Measurements from ENCODE around the gene NR5A2.

Gene NR5A2

DNA sequence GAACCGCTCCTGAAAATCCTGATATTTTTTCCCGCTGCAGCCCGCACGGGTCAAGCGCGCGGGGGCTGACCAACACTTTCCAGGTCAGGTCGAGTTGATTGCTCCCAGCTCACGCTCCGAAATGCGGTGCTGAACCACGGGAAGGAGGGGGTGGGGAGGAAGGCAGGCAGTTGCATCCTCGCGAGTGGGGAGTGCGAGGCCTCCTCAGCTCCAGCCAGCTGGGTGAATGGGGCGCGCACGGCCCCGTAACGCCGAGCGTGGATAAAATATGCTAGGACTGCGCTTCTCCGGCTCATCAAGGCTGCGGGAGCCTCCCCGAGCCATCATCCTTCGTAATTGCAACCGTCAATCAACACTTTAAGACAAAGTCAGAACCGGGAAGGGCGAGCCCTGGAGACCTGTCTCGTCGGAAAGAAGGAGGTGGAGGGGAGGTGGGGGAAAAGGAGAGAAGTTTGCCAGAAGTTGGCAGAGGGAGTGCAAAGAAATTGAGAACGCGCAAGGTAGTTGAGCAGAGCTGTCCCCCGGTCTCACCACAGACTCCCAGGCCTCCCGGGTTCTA, 8.0 kb downstream of the NR5A2 start:
- DNase-seq (ENCODE audit: extremely low spot score, insufficient read length, low read depth) (no peak), FAIRE-seq (no peak)

DNA sequence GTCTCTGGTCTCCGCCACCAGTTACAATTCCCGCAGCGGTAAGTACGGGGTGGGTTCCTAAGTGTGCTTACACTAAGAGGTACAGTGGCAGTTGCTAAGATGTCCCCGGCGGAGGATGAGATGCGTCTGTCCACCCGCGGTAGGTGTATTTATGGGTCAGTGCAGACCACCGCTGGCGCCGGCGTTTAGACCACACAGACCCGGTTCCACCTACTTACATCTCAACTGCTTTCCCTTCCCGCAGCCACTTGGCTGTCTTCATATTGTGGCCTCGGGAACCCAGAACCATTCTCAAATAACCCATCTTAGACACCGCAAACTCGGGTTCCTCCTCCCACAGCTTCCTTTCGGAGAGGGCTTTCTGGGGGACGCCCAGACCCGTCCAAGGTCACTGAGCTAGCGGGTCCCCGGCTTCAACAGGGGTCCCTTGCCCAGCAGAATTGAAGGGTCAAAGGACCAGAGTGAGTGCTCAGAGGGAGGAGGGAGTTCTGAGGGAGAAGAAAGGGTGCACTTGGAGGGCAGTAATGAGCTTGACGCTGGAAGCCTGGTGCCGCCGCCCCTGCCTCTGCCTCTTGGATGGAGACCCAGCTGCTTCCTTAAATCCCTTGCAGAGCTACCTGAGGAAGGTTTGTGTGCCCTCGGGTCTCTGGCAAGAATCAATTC, 8.6 kb downstream of the NR5A2 start:
- DNase-seq (ENCODE audit: extremely low spot score, insufficient read length, low read depth) (no peak), FAIRE-seq (no peak)

DNA sequence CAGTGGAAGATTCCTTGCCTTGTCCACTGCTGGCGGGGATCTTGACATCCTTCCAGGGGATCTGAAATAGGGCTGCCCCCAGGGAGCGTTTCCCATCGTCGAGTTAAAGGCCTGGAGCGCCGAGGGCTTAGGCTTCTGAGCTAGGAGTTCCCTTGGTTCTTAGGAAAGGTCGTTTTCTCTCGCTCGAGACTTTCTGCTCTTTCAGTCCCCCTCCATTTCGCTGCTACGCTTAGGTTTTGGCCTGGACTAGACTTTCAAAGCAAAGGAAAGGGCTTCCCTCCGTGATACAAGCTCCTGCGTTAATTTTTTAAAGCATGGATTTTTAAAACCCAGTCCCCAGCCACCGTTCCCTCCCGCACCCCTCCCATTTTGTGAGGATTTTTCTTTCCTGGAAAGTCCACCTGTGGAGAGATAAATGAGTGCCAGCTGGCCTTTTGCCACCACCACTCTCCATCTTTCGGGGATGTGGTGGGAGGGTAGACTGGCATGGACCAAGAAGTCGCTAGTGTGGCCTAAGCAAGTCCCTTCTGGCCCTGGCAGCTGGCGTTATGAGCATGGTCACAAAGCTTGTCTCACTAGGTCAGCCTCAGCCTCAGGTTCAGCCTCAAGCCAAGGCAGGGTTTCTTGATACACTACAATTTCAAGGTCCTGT, 9.2 kb downstream of the NR5A2 start:
- DNase-seq (ENCODE audit: extremely low spot score, insufficient read length, low read depth) (no peak), FAIRE-seq (no peak)

DNA sequence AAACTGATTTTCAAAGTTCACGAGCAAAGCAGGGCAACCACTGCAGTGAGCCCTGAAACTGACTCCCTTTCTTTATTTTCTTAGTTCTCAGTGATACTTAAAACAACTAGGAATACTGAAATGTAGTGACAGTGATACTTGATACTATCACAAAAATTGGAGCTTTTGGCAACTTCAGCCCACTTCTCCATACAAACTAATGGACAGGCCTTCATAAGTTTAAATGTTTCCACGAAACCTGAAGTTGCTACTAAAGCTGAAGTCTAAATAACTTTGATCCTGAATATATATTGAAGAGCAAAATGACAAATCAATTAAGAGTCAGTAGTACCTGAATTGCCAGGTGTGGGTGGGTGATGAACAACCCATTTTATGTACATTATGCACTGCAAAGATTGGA, 10.0 kb downstream of the NR5A2 start:
- DNase-seq (ENCODE audit: extremely low spot score, insufficient read length, low read depth) (no peak), FAIRE-seq (no peak)

DNA sequence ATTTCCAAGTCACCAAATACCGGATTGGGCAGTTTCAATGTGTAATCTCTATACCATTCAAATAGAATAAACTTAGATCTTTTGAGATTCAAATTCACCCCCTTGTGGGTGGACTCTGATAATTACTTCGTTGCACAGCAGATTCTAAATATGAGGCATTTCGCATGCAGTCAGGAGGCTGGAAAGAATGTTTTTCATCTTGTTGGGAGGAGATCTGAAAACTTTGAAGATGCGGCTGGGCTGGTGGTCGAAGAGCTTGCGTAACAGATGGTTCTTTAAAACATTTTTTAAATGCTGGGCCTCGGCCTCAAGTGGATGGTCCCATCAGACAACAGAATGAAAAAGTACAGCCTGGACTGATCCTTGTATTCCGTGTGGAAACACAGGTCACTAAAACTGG, 10.4 kb downstream of the NR5A2 start:
- DNase-seq (ENCODE audit: extremely low spot score, insufficient read length, low read depth) (no peak), FAIRE-seq (no peak)

DNA sequence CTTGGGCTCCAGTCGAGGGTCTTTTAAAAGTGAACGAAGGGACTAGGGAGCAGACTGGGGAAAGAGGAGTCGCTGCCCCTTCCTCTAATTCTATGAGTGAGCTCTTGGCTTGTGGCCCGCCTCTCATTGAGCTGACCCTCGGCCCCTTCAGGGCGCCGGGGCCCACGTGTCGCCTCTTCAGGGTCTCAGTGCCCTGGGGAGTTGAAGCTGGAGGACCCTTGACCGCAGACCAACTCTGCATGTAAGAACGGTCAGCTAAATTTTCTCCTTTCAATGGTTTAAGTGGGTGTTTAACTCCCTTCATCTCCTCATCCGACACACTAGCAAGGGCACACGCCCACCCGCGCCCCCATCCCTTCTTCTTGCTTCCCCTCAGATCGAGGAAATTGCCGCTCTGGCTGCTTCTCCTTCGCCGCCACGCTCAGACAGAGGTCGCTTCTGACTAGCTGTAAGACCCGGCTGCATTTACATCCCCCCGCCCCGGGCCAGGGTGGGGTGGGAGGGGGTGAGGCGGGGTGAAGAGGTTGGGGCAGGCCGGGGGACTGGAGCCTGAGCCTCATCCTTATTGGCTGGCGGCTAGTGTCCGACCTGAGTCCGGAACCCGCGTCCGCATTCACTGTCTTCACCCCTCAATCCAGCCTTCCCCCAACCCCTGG, 10.9 kb downstream of the NR5A2 start:
- no peak for FAIRE-seq
- DNase-seq (ENCODE audit: extremely low spot score, insufficient read length, low read depth) = no peak

DNA sequence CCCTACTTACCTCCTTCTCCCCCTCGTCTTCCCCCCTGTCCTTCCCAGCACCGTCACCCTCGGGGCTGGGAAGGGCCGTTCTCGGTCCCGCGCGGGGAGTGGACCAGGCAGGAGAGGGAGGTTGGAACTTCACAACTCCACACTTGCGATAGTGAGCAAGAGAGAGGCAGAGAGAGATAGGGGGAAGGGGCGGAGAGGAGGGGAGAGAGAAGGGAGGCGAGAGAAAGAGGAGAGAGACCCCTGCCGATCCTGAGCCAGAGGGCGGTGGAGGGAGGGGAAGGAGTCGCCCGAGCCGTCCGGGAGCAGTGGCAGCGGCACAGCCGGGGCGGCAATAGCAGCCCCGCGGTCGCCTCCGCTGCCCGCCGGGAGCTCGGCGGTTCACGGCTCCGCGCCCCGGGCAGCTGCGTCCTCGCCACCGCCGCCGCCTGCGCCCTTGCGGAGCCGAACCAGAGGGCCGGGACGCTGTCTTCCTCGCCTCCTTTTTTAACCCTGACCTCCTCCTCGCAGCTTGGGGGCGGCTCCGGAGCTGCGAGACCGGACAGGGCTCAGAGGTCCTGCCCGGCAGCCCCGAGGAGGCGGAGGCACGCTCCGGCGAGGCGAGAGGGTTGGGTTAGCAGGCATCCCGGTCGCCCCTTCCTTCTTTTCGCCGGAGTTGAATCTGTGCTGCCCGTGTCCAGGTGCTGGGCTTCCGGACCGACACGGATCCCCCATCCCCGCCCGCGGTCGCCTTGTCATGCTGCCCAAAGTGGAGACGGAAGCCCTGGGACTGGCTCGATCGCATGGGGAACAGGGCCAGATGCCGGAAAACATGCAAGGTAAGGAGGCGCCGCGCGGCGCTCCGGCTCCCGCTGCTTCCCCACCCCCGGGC, 11.7 kb downstream of the NR5A2 start:
- DNase-seq (ENCODE audit: extremely low spot score, insufficient read length, low read depth) = no peak
- no peak for FAIRE-seq

DNA sequence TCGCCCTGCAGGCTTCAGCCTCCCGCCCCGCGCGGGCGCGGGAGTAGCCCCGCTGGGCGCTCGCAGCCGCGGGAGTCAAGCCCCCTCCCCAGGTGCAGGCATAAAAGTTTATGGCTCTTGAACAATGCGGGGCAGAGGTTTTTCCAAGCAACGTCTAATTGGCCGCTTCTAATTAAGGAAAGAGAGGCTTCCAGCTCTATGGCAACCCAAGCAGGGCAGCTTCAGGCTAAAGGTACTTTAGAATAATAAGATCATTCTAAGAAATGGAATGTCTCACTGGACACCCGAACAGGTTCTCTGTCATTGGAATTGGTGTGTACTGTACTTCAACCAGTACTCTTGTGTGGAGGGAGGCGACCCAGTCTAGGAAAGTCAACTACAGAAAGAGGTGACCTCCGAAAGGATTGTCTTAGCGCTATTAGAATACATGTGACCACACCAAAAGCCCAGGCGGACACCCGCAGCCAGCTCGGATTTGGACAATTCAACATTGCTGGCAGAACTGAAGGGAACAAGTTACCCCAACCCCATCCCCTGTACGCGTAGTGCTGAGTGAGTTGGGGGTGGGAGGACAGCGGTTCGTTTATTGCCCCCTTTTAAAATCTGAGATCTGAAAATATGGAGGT, 12.5 kb downstream of the NR5A2 start:
- no peak for DNase-seq (ENCODE audit: extremely low spot score, insufficient read length, low read depth)
- no peak for FAIRE-seq

DNA sequence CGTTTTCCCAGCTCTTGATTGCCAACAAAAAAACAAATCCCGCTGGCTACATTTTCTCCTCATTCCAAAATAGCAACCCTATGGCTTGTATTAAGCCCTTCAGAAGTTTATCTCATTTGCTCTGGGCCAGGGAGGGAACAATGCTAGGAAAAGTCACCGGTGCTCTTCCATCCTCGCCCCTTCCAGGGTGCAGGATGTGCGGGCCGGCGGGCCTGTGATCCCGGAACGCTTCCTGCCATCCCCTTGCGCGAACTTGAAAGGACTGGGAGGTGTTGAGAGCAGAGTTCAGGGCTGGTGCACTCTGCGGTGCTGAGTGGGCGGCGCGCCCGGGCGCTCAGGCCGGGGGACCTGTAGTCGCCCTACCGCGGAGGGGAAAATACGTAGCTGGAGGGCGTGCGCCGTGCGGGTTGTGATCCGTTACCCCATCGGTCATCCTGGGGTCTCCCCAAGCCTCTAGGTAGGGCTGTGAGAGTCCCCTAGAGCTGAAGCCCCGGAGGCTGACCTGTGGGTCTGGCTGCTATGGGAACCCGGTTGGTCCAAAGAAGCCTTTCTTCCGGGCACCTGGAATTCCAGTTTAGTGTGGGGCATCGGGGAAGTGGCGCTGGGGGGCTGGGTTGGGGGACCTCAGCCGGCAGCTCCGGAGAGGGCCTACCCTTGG, 13.1 kb downstream of the NR5A2 start:
- FAIRE-seq (no peak), DNase-seq (ENCODE audit: extremely low spot score, insufficient read length, low read depth) (no peak)

DNA sequence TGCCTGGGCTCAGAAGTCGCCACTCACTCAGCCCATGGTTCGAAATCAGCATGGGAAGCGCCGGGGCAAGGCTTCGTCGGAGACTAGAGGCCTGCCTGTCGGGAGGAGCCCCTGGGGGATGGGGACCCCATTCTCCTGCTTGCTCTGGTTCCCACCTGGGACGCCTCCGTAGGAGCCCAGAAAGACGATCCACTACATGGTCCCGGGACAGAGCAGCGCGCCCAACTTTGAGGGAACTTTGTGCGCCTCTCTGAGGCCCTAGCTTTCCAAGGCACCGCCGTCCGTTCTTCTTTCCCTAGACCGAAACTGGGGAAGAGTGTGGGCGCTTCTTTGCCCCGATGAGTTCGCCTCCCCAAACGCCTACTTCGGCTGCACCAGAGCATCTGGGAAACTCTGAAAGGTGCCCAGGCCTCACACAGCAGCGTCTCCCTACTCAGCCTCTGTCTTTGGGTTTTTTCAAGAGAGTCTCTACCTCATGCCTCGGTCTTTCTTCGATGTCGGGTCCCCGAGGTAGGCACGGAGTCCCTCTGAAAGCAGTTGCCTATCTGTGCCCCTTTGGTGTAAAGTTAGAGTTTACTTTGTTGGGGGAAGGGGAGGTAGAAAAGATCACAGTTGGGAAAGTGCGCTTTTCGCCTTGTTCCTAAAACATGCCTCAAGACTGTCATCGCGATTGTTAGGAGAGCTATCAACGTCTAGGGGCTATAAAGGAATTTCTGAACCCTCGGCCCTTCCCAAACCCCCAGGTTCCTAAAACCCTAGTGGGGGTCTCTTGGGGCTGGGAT, 14.0 kb downstream of the NR5A2 start:
- FAIRE-seq (no peak), DNase-seq (ENCODE audit: extremely low spot score, insufficient read length, low read depth) (no peak)

DNA sequence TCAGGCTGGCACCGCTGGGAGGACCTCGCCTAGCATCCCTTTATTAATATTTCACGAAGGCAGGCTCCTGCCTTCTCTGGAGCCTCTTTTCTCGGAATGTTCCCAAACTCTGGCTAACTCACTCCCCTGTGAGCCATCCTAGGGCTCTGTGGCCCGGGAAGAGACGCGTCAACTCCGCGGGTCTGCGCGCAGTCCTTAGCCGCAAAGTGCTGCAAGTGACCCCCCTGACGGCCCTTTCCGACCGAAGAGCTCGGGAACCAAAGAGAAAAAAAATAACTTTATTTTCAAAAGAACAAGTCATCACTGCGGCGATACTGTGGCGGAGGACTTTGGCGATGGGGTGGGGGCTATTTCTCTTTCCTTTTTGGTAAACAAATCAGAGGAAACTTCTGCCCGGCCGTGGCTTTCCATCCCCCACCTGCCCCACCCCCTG, 14.6 kb downstream of the NR5A2 start:
- FAIRE-seq = no peak
- DNase-seq (ENCODE audit: extremely low spot score, insufficient read length, low read depth) = no peak

DNA sequence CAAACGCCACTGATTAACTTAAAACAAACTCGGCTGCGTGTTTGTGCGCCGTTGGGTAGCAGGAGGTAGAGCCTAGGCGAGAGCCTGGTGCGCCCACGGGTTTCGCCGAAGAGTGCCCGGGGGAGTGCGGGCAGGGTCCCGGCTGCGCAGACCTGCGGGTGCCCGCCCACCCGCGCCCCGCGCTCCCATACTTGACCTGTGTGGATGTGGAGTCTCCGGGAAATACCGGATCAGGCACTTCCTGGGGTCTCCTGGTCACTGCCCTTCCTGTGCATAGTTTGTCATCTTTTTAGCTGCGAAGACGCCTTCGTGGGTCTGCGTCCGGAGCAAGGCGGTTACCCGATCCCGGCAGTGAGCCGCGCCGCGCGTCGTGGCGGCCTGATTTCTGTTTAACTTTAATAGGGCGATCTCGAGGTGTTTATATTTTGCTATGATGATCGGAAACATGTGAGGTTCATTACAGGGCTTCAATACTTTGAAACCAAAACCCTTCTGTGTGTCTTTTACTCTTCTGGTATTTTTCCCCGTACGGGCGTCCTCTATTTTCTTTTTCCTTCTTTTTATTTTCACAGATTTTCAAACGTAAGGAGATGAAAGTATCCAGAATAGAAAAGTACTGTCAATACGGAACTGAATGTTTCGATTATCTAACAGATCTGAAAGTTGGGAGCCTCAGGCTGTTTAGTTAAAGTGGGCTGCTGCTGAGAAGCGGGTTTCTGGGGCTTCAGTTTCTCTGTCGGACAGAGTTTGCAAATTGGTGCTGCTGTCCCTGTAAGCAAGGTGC, 15.2 kb downstream of the NR5A2 start:
- no peak for FAIRE-seq
- DNase-seq (ENCODE audit: extremely low spot score, insufficient read length, low read depth) = no peak

DNA sequence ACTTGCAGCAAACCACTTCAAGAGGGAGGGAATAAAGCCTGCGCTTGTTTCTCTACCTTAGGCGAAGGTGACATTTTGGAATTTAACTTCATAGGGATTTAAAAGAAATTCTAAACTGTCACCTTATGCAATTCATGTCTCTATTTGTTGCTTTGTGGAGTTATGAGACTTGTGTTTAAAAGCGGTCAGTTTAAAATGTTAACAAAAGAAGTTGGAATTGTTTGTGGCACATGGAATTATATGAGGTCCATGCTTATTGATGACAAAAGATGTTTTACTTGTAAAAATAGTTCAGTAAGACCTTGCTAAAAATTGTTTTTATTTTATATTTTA, 15.8 kb downstream of the NR5A2 start:
- no peak for FAIRE-seq

DNA sequence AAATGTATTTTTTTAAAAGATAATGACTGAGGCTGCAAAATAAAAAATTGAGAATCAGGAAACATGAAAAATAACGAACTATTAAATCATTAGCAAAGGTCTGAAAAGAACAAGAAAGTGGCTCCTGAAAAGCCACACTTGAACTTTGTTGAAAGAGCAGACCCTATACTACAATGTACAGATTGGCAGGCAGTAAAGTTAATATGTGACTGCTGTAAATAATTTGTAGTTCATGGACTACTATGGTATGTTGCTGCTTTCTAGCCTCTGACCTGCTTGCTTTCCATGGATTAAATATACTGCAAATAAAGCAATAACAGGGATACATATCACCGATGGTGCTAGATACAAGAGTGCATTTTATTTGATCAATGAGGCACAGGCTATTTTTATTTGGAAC, 18.6 kb downstream of the NR5A2 start:
- DNase-seq (ENCODE audit: extremely low spot score, insufficient read length, low read depth) = no peak
- FAIRE-seq = no peak

More for the DNA sequence above, 15.8 kb downstream of the NR5A2 start:
- no peak for DNase-seq (ENCODE audit: extremely low spot score, insufficient read length, low read depth)

DNA sequence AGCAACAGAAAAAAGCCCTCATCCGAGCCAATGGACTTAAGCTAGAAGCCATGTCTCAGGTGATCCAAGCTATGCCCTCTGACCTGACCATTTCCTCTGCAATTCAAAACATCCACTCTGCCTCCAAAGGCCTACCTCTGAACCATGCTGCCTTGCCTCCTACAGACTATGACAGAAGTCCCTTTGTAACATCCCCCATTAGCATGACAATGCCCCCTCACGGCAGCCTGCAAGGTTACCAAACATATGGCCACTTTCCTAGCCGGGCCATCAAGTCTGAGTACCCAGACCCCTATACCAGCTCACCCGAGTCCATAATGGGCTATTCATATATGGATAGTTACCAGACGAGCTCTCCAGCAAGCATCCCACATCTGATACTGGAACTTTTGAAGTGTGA, 20.7 kb downstream of the NR5A2 start:
- FAIRE-seq (no peak), DNase-seq (ENCODE audit: extremely low spot score, insufficient read length, low read depth) (no peak)

DNA sequence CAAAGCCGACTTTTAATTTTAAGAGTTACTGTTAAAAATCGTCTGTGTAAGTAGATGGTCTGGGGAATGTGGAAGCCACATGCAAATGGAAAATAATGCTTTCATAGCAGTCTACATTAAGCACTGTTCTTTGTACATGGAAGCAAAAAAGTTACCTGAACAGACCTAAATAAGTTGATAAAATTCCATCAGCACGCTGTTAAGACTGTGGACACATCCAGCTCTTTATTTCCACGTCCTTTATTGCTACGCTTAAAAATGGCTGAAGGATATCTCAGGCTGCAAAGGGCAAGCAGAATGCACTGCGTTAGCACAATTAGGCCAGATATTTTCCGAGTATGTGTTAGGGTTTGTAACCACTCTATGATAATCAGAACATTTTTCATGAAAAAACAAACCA, 22.3 kb downstream of the NR5A2 start:
- DNase-seq (ENCODE audit: extremely low spot score, insufficient read length, low read depth) (no peak), FAIRE-seq (no peak)

DNA sequence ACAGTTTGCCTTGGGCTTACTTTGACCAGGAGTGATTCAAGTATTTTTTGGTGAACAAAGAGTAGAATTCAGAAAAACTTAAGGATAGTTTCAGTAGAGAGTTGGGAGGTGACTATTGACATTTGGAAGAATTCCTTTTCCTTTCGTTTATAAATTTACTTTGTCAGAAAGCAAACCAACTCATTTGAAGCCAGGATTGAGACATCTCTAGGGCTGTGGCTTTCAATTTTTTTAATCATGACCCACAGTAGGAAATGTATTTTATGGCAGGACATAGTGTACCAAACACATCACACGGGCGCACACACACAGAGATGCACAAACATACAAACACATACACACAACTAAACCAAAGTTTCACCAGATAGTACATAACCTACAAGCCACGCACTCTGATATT, 24.1 kb downstream of the NR5A2 start:
- DNase-seq (ENCODE audit: extremely low spot score, insufficient read length, low read depth) = no peak
- no peak for FAIRE-seq

DNA sequence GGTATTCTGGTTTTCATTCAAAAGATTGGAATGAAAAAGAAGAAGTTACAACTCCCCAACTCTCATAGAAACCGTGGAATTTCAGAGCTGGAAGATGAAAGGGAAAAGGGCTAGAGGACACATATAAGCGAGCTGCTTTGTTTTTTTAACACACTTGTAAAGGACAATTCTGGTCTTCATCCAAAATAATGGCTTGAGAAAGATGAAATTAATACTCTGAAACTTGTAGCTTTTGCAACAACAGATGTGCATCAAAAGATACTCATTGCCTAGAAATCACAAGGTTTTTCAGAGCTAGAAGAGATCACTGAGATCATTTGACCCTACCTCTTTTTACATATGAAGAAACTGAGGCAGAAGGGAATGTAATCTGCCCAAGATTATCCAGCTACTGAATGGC, 25.6 kb downstream of the NR5A2 start:
- FAIRE-seq = no peak
- DNase-seq (ENCODE audit: extremely low spot score, insufficient read length, low read depth) = no peak

Measured in GM18507 (cell line).